Measurements from ENCODE around the gene CPNE4. TPM values are rescaled to one million over a fixed set of nuclear protein-coding genes. Genes with fewer than 3 reads are reported as not detected.

CPNE4 gene
- total RNA-seq, 2 donors from 2014 or later: 0.16 TPM; not detected in 1

- H3K27ac ChIP-seq: no peak overlapping the region
- intact Hi-C loops (cut with DNase I): no loop called here
- no peak for TF ChIP-seq CTCF (IDR thresholded peaks at IDR 0.05)
Observed at GRCh38 chr3:132017137-132017536, 17.7 kb downstream of the CPNE4 start.

DNA sequence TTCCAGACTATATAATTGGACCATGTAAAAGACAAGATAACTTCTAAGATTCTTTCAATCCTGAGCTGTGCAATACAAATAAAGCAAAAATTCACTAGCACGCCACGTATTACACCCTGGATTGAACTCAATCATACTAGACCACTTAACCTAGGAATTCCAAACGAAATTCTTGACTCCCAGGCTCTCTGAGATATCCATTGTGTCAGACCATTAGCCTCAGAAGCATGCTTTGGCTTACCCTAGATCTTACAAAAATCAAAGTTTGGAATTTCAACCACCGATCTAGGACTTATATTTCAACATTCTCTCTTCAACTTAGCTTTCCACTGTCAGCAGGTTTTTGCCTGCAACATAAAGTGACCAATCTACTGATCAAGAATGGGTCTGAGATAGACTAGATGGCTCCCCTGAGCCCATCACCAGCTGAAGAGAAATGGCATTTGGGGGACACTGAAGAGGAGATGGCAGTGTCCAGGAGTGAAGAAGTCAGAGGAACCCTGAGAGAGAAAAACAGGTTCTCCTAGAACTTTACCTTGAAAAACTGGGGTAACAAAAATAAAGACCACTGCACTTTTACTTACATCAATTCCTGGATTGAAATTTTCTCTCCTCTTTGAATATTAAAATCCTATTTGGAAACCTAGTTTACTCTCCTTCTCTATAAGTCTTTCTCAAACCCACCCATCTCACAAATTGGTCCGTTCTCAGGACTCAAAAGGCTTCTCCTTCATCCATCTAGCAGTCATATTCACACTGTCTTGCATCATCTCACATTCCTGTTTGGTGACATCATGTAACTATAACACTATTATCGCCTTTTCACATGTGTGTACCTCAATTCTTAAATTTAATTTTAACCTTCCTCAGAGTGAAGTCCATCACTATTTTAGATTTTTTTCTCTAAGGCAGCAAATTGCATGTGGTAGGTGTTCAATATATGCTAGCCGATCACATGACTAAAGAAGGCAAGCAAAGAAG lies 18.5 kb downstream of the CPNE4 start:
- no peaks in the 10 kb centered on the region for H3K4me1 ChIP-seq
- H3K27ac ChIP-seq: no peak overlapping the region
- H3K4me3 ChIP-seq: no peak overlapping the region
- H3K9ac ChIP-seq (ENCODE audit: low read depth in 2 of 2, low read length in 2 of 2): no peak overlapping the region
- intact Hi-C loops (cut with DNase I): no loop called here
- H3K9me3 ChIP-seq: no peaks in the 10 kb centered on the region
- TF ChIP-seq CTCF (IDR thresholded peaks at IDR 0.05): no peak
- H3K36me3 ChIP-seq: no peaks in the 10 kb centered on the region
- H3K27me3 ChIP-seq: no peaks in the 10 kb centered on the region
- DNase-seq: no peak

More at GRCh38 chr3:132017137-132017536, 17.7 kb downstream of the CPNE4 start:
- Histone ChIP-seq H3K4me1 (no peaks in the 10 kb centered on the region), H3K27me3 (no peaks in the 10 kb centered on the region), H3K9me3 (no peaks in the 10 kb centered on the region), H3K4me3 (no peak overlapping the region), H3K36me3 (no peaks in the 10 kb centered on the region), H3K9ac (ENCODE audit: low read depth in 2 of 2, low read length in 2 of 2) (no peak overlapping the region)
- DNase-seq: no peak

DNA sequence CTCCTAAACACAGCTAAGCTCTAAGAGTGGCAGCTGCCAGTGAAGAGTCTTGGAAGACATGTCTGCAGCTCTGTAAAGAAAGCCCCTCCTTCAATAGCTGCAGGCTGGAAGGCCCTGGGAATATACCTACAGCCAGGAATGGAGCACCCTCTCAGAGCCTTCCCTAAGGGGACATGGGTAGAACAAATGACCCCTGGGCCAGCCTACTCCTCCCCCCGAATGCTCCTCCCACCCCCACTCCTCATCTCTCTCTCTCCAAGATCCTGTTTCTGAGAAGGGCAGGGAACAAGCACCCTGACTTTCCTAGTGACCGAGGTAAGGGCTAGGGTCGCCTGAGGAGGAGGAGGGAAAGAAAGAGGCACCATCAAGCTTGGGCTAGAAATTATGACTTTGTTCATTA lies 20.7 kb downstream of the CPNE4 start:
- DNase-seq: no peak
- Histone ChIP-seq H3K9ac (ENCODE audit: low read depth in 2 of 2, low read length in 2 of 2) (no peak overlapping the region), H3K4me1 (no peaks in the 10 kb centered on the region), H3K27ac (no peak overlapping the region), H3K4me3 (no peak overlapping the region), H3K27me3 (no peaks in the 10 kb centered on the region), H3K9me3 (no peaks in the 10 kb centered on the region), H3K36me3 (no peaks in the 10 kb centered on the region)
- no peak for TF ChIP-seq CTCF (IDR thresholded peaks at IDR 0.05)
- intact Hi-C loops (cut with DNase I): no loop called here

DNA sequence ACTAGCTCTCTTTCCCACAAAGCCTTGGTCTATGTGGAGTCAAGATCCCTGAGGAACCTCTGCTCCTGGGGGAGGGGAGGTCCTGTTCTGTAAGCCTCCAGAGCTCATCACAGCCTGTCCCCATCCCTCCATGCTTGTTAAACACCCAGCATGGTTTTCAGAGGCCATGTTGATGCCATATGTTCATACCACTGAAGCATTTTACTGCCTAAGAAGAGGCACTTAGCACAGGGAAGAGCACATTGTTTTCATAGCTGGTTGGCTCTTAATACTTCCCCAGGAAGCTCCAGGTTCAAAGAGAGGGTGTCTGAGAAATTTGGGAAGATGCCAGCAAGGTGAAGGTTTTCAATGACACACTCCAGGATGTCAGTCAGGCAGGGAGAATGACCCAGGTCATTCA lies 25.6 kb downstream of the CPNE4 start:
- Histone ChIP-seq H3K27me3 (no peaks in the 10 kb centered on the region), H3K4me1 (no peaks in the 10 kb centered on the region), H3K27ac (no peak overlapping the region), H3K36me3 (no peaks in the 10 kb centered on the region), H3K9ac (ENCODE audit: low read depth in 2 of 2, low read length in 2 of 2) (no peak overlapping the region), H3K9me3 (no peaks in the 10 kb centered on the region), H3K4me3 (no peak overlapping the region)
- no peak for DNase-seq
- intact Hi-C loops (cut with DNase I): loop anchor here (5.0 kb wide), 1 partner anchor 178 kb away; no protein-coding TSS in a partner anchor
- TF ChIP-seq CTCF (IDR thresholded peaks at IDR 0.05): no peak

DNA sequence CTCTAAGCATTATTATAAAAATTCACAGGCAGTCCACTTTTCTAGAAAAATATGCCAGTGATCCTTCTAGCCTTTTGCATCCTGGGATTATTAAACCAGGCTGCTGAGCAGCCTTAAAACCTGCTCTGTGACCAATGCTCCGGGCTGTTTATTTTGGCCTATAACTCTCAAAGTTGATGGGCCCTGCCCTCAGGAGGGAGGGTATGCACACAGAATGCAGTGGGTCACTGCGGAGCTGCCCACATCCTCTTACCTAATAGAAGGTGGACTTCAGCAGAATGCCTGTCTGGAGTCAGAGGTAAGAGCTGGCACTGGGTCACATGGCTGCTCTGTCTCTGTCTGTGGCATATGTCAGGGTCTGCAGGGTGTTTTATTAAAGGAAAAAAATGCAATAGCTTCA lies 26.0 kb downstream of the CPNE4 start:
- H3K36me3 ChIP-seq: no peaks in the 10 kb centered on the region
- no peaks in the 10 kb centered on the region for H3K27me3 ChIP-seq
- H3K9me3 ChIP-seq: no peaks in the 10 kb centered on the region
- H3K27ac ChIP-seq: no peak overlapping the region
- no peaks in the 10 kb centered on the region for H3K4me1 ChIP-seq
- DNase-seq: no peak
- intact Hi-C loops (cut with DNase I): loop anchor here (5.0 kb wide), 1 partner anchor 178 kb away; no protein-coding TSS in a partner anchor
- no peak overlapping the region for H3K4me3 ChIP-seq
- no peak overlapping the region for H3K9ac ChIP-seq (ENCODE audit: low read depth in 2 of 2, low read length in 2 of 2)
- TF ChIP-seq CTCF (IDR thresholded peaks at IDR 0.05): no peak
